HUDEP-2 (cell line): Measurements from ENCODE around the gene METTL24.
A peak's percentile ranks its signal among the peaks of the same experiment; 100 is the strongest.
"Not testable (repeated sequence)": the region's sequence is repeated elsewhere in the genome, so short reads cannot be mapped to it uniquely, and the experiment has no call there.

Experiments
- DNase-seq, 76 experiments: peaks; one replicate each; lab custom pipeline; 2025; ENCODE audit not compliant: unreplicated experiment in 76 of 76; lab: John Stamatoyannopoulos, UW

Gene METTL24

GRCh38 chr6:110363748-110364147 lies 5.6 kb upstream of the METTL24 start:
- no peak for DNase-seq

- DNase-seq = no peak
Measured at GRCh38 chr6:110360676-110361075, 2.5 kb upstream of the METTL24 start.

- no peak for DNase-seq
Measured at GRCh38 chr6:110359556-110359955, 1.4 kb upstream of the METTL24 start.

- DNase-seq = no peak
Measured at GRCh38 chr6:110358553-110359160, 508 bp upstream of the METTL24 start.

- no peak for DNase-seq
Measured at GRCh38 chr6:110357298-110357663, 868 bp downstream of the METTL24 start.

- no peak for DNase-seq
Measured at GRCh38 chr6:110356778-110357177, 1.4 kb downstream of the METTL24 start.

- DNase-seq = no peak
Measured at GRCh38 chr6:110355727-110356126, 2.4 kb downstream of the METTL24 start.

- DNase-seq = no peak
Measured at GRCh38 chr6:110355022-110355421, 3.1 kb downstream of the METTL24 start.

GRCh38 chr6:110354153-110354552 lies 4.0 kb downstream of the METTL24 start:
- DNase-seq = no peak

GRCh38 chr6:110353457-110354001 lies 4.6 kb downstream of the METTL24 start:
- no peak for DNase-seq

- no peak for DNase-seq
Measured at GRCh38 chr6:110352563-110353262, 5.4 kb downstream of the METTL24 start.

GRCh38 chr6:110351986-110352385 lies 6.2 kb downstream of the METTL24 start:
- DNase-seq = no peak

GRCh38 chr6:110351546-110351945 lies 6.6 kb downstream of the METTL24 start:
- no peak for DNase-seq

- not testable (repeated sequence) for DNase-seq
Measured at GRCh38 chr6:110350593-110350992, 7.6 kb downstream of the METTL24 start.

GRCh38 chr6:110348961-110349690 lies 9.0 kb downstream of the METTL24 start:
- no peak for DNase-seq

- DNase-seq = no peak
Measured at GRCh38 chr6:110345025-110345424, 13.1 kb downstream of the METTL24 start.

- no peak for DNase-seq
Measured at GRCh38 chr6:110342759-110343158, 15.4 kb downstream of the METTL24 start.

GRCh38 chr6:110341663-110342596 lies 16.2 kb downstream of the METTL24 start:
- peak in 13 of 76 experiments; percentile 8 to 59 (median 20) for DNase-seq

- DNase-seq = no peak
Measured at GRCh38 chr6:110341067-110341466, 17.1 kb downstream of the METTL24 start.

- DNase-seq = no peak
Measured at GRCh38 chr6:110340392-110340965, 17.7 kb downstream of the METTL24 start.
